Medulla oblongata (tissue), 1 donor: ENCODE results near the gene AKR1C1.
"Not testable (repeated sequence)": the region's sequence is repeated elsewhere in the genome, so short reads cannot be mapped to it uniquely, and the experiment has no call there.

Source experiments
- DNase-seq: peaks from one replicate; pipeline ENCODE4 v3.0.0-alpha.2; 2015; ENCODE audit errors: extremely low spot score

AKR1C1 gene

DNA sequence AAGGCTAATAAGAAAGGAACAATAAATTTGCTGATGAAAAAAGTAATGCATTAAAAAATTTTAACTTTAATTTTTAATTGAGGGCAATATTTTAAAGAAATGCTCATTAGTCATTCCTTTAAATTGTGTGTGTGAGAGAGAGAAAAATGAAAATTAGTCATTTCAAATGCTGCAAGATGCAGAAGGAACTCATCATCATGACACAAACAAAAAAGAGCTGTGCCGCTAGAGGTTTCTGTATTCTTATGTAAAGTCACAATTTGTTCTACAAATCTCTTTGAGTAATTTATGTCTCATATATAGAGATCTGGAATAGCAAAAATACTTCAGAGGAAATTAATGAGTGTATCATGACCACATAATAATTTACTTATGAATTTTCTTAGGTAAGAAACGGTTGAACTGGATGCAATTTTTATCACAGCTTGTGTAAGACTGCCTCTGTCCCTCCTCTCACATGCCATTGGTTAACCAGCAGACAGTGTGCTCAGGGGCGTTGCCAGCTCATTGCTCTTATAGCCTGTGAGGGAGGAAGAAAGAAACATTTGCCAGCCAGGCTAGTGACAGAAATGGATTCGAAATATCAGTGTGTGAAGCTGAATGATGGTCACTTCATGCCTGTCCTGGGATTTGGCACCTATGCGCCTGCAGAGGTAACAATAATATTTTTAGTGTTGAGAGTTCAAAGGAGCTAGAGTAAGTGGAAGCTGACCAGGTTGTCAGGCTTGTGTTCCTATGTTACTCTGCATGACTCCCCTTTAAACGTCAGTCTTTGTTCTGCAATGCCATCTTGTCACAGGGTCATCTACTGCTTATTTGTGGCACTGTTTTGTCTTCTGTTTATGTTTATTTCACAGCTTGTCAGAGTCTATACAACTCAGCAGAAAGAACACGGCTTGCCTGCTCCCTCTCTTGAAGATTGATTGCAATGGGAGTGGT, at the start of gene AKR1C1:
Gene AKR1C1 (plus strand): TSS at position 540 of the 939 bp plus-strand sequence. CDS start 30 bp downstream, at position 570.
- not testable (repeated sequence) for DNase-seq

- no peak for DNase-seq
Observed at GRCh38 chr10:4914213-4914850, 48.9 kb upstream of the AKR1C1 start.

DNA sequence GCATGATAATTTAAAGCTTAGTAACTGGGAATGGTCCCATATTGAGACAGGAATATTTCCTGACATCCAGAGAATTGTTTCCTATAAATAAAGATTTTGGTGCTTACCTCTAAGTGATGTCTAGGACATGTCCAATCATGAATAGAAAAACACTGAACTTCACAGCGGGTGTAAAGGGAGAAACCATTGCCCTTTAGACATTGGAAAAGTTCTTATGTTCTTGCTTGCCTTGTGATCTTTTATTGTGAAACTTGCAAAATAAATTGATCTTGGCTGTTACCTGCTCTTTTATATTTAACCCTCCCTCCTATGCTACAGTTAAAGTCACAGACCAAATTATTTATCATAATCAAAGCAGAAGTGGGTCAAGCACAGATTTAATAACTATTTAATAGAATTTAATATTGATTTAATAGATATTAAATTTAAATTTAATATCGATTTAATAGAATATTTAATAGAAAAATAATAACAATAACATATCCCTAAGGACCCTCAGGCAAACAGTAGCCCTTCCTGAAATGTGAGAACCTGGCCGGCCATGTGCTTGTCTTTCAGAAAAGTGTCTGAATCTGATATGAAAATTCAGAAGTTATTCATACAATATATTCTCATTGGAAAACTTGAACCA, 47.0 kb upstream of the AKR1C1 start:
- no peak for DNase-seq

DNA sequence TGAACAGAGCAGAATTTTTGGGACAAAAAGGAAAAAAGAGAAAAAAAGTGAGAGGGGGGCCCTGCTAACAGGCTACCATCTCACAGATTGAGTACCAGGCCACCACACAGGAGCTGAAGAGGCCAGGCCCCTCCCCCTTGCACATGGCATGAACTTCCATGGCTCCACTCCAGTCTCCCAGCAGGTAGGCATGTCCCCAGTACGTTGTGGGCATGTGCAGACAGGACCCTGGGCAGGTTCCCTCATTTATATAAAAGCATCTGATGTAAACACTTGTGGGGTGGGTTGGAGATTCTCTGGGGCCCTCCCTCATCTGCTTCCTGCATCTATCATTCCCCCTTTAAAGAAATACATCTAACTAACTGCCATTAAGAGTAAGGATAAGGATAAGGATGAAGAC, 45.0 kb upstream of the AKR1C1 start:
- no peak for DNase-seq

DNA sequence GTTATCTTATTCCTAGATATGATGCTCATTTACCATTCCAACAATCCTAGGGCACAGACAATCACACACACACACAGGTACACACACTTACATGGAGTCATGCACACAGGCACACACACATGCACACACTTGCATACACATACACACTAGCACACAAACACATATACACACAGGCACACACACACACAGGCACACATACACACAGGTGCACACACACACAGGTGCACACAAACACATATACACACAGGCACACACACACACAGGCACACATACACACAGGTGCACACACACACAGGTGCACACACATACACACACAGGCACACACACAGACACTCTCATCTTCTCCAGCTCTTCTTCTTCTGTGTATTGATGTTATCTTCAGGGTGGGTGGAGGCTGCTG, 38.7 kb upstream of the AKR1C1 start:
- DNase-seq, result not testable (repeated sequence)

GRCh38 chr10:4926400-4926799, 36.8 kb upstream of the AKR1C1 start:
- no peak for DNase-seq

GRCh38 chr10:4931587-4931986, 31.6 kb upstream of the AKR1C1 start:
- no peak for DNase-seq

DNA sequence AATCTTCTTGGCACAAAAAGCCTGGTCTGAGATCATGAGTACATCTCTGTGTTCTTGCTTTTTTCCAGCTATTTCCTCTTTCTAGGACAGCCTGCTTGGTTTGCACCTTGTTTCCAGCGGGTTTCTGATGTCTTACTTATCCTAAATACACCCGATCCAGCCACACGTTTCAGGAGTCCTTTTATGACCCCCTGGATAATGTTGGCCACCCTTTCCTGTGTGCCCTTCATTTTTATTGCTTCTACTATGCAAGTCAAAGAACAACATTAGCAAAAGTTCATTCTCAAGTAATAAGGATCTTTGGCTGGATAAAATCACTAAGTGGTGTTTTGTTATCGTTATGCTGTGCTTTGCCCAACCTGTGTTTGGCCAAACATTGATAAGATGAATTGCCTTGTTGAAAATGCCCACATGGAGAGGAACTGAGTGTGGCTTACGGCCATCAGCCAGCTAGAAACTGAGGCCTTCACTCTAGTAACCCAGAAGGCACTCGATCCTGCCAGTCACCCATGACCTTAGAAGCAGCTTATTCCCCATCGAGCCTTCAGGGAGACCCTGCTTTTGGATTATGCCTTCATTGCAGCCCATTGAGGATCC, 28.7 kb upstream of the AKR1C1 start:
- DNase-seq, result no peak

DNA sequence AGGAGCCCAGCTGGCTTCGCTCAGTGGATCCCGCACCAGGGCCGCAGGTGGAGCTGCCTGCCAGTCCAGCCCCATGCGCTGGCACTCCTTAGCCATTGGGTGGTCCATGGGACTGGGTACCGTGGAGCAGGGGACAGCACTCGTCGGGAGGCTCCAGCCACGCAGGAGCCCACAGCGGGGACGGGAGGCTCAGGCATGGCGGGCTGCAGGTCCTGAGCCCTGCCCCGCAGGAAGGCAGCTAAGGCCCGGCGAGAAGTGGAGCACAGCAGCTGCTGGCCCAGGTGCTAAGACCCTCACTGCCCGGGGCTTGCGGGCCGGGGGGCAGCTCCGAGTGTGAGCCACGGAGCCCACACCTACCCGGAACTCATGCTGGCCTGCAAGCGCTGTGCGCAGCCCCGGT, 25.9 kb upstream of the AKR1C1 start:
- no peak for DNase-seq

GRCh38 chr10:4939224-4940072, 23.8 kb upstream of the AKR1C1 start:
- DNase-seq, result no peak

DNA sequence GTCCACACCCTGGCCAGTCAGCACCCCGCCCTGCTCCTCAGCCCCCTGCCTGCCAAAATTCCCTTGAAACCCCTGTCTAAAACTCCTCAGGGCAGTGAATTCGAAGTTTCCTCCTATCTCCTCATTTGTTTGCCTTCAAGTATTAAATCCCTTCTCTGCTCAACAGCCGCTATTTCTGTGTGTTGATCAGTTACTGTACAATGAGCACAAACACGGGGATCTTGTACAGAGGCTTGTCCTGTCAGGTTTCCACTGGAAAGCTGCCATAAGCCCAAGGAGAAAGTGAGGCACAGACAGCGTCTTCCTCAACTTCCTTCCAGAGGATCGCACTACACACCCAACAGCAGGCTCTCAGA, 23.2 kb upstream of the AKR1C1 start:
- DNase-seq, result not testable (repeated sequence)

GRCh38 chr10:4940909-4941308, 22.3 kb upstream of the AKR1C1 start:
- DNase-seq, result not testable (repeated sequence)

DNA sequence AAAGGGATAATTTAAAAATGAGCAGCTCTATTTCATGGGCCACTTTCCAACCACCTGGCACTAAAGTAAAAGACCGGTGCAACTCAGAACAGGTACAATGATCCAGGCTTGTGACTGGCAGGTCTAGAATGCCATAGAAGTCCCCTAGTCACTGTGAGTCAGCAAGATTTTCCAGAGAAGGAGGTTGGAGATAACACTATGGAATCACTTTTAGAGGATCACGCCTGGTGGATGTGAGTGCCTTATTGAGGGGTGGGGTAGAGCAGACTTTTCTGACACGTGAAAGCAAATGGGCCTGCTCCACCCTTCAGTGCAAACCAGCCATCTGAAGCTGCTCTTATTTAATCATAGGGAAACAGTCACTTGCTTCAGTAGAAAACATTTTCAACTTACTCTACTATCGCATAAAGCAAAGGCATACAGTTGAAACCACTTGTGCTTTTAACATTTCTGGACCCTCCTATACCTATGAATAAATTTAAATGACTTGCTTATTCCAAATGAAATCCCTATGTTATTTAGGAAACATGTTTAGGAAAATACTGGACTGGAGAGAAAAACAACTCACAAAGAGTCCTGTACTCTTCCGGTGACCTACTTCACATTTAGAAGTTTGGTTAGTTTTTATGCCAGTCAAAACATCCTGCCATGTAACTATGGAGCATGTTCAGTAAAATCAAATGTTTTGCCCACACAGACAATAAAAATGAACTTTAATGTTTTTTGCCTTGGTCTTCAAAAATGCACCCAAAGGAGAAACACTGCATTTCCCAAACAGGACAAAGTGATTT, 21.5 kb upstream of the AKR1C1 start:
- no peak for DNase-seq

DNA sequence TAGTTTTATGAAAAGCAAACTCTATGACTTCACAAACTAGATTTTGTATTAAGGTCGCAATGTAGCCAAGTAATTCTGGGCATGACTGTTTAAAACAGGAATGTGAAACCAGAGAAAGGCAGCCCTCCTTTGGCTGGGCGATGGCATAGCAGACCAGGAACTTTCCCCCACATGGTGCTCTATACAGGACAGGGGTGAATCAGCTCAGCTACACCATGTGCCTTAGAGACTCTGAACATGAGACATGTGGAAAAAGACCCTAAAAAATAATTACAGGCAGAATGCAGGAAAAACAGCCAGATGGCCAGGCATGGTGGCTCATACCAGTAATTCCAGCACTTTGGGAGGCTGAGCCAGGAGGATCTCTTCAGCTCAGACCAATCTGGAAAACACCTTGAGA, 20.3 kb upstream of the AKR1C1 start:
- not testable (repeated sequence) for DNase-seq

DNA sequence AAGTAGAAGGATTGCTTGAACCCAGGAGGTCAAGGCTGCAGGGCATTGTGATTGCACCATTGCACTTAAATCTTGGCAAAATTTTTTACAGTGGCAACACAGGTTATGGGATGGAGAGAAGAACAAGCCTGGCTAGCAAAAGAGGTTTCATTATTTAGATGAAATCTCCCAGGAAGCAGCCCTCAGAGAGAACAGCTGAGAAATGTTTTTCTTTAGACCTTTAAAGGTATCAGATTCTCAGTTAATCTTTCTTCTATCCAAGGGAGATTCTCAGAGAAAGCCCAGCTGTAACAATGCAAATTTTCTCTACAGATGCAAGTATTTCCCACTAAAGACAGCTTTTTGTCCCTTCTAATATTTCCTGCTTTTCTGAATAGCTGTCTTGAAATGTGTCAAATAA, 19.8 kb upstream of the AKR1C1 start:
- not testable (repeated sequence) for DNase-seq

DNA sequence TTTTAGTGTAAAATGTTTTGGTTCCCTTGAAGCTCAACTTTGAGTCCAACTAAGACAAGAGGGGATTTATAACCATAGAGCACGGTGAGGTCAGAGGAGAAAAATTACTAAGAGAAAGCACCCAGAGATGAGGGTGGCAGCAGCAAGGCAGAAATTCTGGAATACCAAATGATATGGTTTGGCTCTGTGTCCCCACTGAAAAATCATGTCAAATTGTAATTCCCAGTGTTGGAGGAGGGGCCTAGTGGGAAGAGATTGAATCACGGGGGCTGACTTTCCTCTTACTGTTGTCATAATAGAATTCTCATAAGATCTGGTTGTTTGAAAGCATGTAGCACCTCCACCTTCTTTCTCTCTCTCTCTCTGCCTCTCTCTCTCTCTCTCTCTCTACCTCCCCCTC, 19.4 kb upstream of the AKR1C1 start:
- no peak for DNase-seq

- DNase-seq, result no peak
Observed at GRCh38 chr10:4944841-4945240, 18.4 kb upstream of the AKR1C1 start.

DNA sequence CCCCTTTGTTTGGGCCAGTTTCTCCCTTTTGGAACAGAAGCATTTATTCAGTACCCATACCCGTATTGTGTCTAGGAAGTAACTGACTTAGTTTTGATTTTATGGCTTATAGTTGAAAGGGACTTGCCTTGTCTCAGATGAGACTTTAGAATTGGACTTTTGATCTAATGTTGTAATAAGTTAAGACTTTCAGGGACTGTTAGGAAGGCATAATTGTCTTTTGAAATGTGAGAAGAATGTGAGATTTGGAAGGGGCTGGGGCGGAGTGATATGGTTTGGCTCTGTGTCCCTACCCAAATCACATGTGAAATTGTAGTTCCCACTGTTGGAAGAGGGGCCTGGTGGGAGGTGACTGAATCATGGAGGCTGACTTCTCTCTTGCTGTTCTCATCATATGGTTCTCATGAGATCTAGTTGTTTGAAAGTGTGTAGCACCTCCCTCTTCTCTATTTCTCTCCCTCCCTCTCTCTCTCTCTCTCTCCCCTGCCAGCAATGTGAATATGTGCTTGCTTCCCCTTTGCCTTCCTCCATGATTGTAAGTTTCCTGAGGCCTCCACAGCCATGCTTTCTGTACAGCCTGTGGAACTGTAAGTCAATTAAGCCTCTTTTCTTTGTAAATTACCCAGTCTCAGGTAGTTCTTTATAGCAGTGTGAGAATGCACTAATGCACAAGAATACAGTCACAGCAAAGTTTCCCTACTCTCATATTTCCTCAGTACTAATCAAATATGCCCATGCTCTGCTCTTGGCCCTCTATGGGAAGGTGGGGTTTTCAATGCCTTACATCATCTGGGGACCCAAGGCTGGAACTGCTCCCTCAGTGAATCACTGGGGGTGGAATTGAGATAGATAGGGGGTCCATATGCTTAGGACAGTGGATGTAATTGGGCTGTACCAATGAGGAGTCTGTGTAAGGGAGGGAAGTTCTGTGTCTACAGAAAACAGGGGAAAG, 17.2 kb upstream of the AKR1C1 start:
- DNase-seq, result no peak

GRCh38 chr10:4947039-4947634, 16.1 kb upstream of the AKR1C1 start:
- DNase-seq, result no peak
